ENCODE data around the gene FAM124A. TPM values are rescaled to one million over a fixed set of nuclear protein-coding genes. Genes with fewer than 3 reads are reported as not detected.

FAM124A gene
- total and polyA plus RNA-seq, 2 of the 8 experiments (the other 6 are each of a cell fraction or from before 2014, with no cell fraction given) = 40.7 to 49.9 TPM

DNA sequence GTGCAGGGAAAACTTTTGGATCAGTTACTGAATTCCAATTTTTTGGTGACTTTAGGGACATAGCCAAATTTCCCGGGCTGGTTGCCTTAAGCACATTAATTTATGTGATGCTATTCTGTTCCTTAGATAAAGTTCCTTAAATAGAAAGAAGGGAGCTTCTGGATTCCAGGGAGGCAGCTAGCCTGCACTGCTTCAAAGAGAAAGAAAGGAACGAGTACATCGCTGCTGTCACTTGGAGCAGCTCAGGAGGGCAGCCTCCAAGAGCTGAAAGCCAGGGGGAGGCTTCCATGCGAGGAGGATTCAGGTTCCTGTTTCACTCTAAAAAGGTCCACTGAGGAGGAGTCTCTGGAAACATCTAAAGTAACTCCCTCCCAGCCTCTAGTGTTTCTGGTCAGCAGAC is 55.7 kb downstream of the FAM124A start:
- Histone ChIP-seq H3K23me2 (ENCODE audit: low read depth, low read length) (no peaks in the 10 kb centered on the region), H3K4ac (replicated peaks; ENCODE audit: insufficient read length, low read depth, low read length) (no peak overlapping the region), H3K36me3 (ENCODE audit: control insufficient read depth in 2 of 4, insufficient read depth in 4 of 4, low read length in 3 of 4) (peaks cover 11 to 50% (median 19%) of the 10 kb centered on the region in 4 experiments), H3K79me2 (ENCODE audit: control insufficient read depth in 1 of 2, insufficient read depth in 2 of 2, low read length in 2 of 2) (no peaks in the 10 kb centered on the region), H2BK12ac (ENCODE audit: low read depth, low read length) (no peak overlapping the region), H3K27ac (ENCODE audit: low read depth, low read length) (no peak overlapping the region), H2BK15ac (ENCODE audit: low read length) (no peak overlapping the region), H3K9ac (replicated peaks in 1 of 4; ENCODE audit: extremely low read depth in 1 of 4, low read depth in 3 of 4, low read length in 3 of 4) (no peak overlapping the region), H3K27me3 (replicated peaks in 1 of 4; ENCODE audit: control insufficient read depth in 3 of 4, extremely low read depth in 1 of 4, insufficient read depth in 3 of 4, low read length in 3 of 4) (no peaks in the 10 kb centered on the region), H4K20me1 (replicated peaks in 1 of 2; ENCODE audit: control insufficient read depth in 1 of 2, insufficient read depth in 2 of 2, low read length in 2 of 2) (peaks cover 1 to 2% of the 10 kb centered on the region in 2 experiments), H2BK5ac (ENCODE audit: low read depth, low read length) (no peak overlapping the region), H3K4me3 (ENCODE audit: extremely low read depth in 1 of 4, insufficient read depth in 2 of 4, low read depth in 3 of 4, low read length in 4 of 4) (no peak overlapping the region), H3K18ac (ENCODE audit: extremely low read depth, low read length) (no peak overlapping the region), H4K91ac (replicated peaks; ENCODE audit: insufficient read length, low read length) (no peak overlapping the region), H2BK120ac (replicated peaks; ENCODE audit: low read depth, low read length) (no peak overlapping the region), H4K5ac (ENCODE audit: insufficient read length, low read depth, low read length) (no peak overlapping the region), H3K9me3 (ENCODE audit: insufficient read depth in 2 of 2, low read depth in 1 of 2, low read length in 1 of 2) (no peaks in the 10 kb centered on the region), H2AK5ac (ENCODE audit: low read depth, low read length) (no peak overlapping the region), H3K4me1 (replicated peaks in 1 of 4; ENCODE audit: control insufficient read depth in 3 of 4, insufficient read depth in 4 of 4, low read length in 3 of 4) (peaks cover 1 to 4% (median 3%) of the 10 kb centered on the region in 4 experiments; a peak in 5 of 7 replicates), H3K14ac (ENCODE audit: insufficient read length) (no peak overlapping the region), H3K56ac (replicated peaks; ENCODE audit: insufficient read length, low read depth, low read length) (no peak overlapping the region), H3K79me1 (ENCODE audit: low read depth, low read length) (0 out of 2 replicates have a peak, but pooled peaks cover 2% of the 10 kb centered on the region), H2BK20ac (ENCODE audit: low read length) (no peak overlapping the region), H2AFZ (ENCODE audit: low read length) (no peak overlapping the region), H3K4me2 (ENCODE audit: insufficient read depth in 1 of 2, low read depth in 2 of 2, low read length in 2 of 2) (no peak overlapping the region), H4K8ac (ENCODE audit: extremely low read depth, insufficient read depth, low read length) (no peak overlapping the region), H3K23ac (ENCODE audit: insufficient read length) (no peak overlapping the region)
- FAIRE-seq (no peak), DNase-seq (ENCODE audit: low read depth in 1 of 2, low spot score in 2 of 2) (no peak)
- ChIA-PET CTCF (ENCODE audit: partially characterized antibody) (interaction anchor here (0.8 to 8.3 kb wide), 8 partner anchors 9 to 520 kb away, joined by 3 to 78 read pairs (median 4); no protein-coding TSS in a partner anchor), POLR2A (ENCODE audit: partially characterized antibody) (interaction anchor here (0.9 to 2.5 kb wide), 5 partner anchors 9 to 175 kb away, joined by 3 to 5 read pairs (median 3); partner anchors contain the start of gene INTS6)
- 93% methylated on average over 4 of the region's 4 CpGs; no CpG with 5 or more reads in 1 of the 2 experiments for WGBS, 2 experiments (ENCODE audit: extremely low coverage in 1 of 2, insufficient coverage in 1 of 2, insufficient read length in 1 of 2, insufficient replicate concordance in 2 of 2, low coverage in 1 of 2, low lambda C conversion rate in 2 of 2, missing lambda C conversion rate in 1 of 2)
- no peak for TF ChIP-seq POLR2A (IDR thresholded peaks at IDR 0.05; ENCODE audit: control extremely low read depth in 1 of 2, low read depth in 2 of 2, low read length in 2 of 2)
- TF ChIP-seq, protein P1, sequence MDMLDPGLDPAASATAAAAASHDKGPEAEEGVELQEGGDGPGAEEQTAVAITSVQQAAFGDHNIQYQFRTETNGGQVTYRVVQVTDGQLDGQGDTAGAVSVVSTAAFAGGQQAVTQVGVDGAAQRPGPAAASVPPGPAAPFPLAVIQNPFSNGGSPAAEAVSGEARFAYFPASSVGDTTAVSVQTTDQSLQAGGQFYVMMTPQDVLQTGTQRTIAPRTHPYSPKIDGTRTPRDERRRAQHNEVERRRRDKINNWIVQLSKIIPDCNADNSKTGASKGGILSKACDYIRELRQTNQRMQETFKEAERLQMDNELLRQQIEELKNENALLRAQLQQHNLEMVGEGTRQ (IDR thresholded peaks at IDR 0.05; ENCODE audit: low read length) = no peak
- TF ChIP-seq SP4 (IDR thresholded peaks at IDR 0.05; ENCODE audit: low read length) = no peak
- no peak for TF ChIP-seq SIN3A (conservative IDR thresholded peaks at IDR 0.05 in 1 of 2, IDR thresholded peaks at IDR 0.05 in 1 of 2; ENCODE audit: low read depth in 1 of 2, low read length in 2 of 2)
- TF ChIP-seq RAD21 (IDR thresholded peaks at IDR 0.05 in 1 of 2, conservative IDR thresholded peaks at IDR 0.05 in 1 of 2; ENCODE audit: low read depth in 2 of 2, low read length in 2 of 2) = no peak
- no peak for TF ChIP-seq TAF1 (IDR thresholded peaks at IDR 0.05; ENCODE audit: low read depth, low read length)
- TF ChIP-seq, protein P2, sequence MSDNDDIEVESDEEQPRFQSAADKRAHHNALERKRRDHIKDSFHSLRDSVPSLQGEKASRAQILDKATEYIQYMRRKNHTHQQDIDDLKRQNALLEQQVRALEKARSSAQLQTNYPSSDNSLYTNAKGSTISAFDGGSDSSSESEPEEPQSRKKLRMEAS (IDR thresholded peaks at IDR 0.05) = no peak
- TF ChIP-seq JUN (IDR thresholded peaks at IDR 0.05; ENCODE audit: low read depth, low read length) = no peak
- TF ChIP-seq CREB1 (IDR thresholded peaks at IDR 0.05) = no peak
- TF ChIP-seq CTBP2 (IDR thresholded peaks at IDR 0.05; ENCODE audit: borderline replicate concordance, insufficient read depth, insufficient read length, low read length) = no peak
- no peak for TF ChIP-seq SIRT6 (IDR thresholded peaks at IDR 0.05; ENCODE audit: low read length)
- TF ChIP-seq CEBPB (IDR thresholded peaks at IDR 0.05; ENCODE audit: low read depth, low read length) = no peak
- TF ChIP-seq EGR1 (IDR thresholded peaks at IDR 0.05; ENCODE audit: borderline replicate concordance, low read depth, low read length) = no peak
- no peak for TF ChIP-seq JUND (IDR thresholded peaks at IDR 0.05; ENCODE audit: low read length)

All from H1 (cell line).